ENCODE results near the gene LRG1. TPM values are rescaled to one million over a fixed set of nuclear protein-coding genes. Genes with fewer than 3 reads are reported as not detected.

LRG1 gene
- total and polyA plus RNA-seq, 9 of the 15 experiments (the other 6 are each of a cell fraction or from before 2014, with no cell fraction given), result 1.5 to 11.9 (median 8.7) TPM

GRCh38 chr19:4554717-4555116, 14.9 kb upstream of the LRG1 start:
- TF ChIP-seq MYNN (IDR thresholded peaks at IDR 0.05), result peak; percentile 99
- TF ChIP-seq MYNN (CRISPR knock-in tag; IDR thresholded peaks at IDR 0.05), result peak; percentile 92
- TF ChIP-seq BCOR (IDR thresholded peaks at IDR 0.05), result peak; percentile 64
- no peak for TF ChIP-seq TOE1 (IDR thresholded peaks at IDR 0.05; ENCODE audit: borderline replicate concordance)
- TF ChIP-seq TOE1 (CRISPR knock-in tag; IDR thresholded peaks at IDR 0.05; ENCODE audit: borderline replicate concordance, low read depth), result no peak
- TF ChIP-seq KDM1A (IDR thresholded peaks at IDR 0.05), result peak in 1 of 2 experiments; percentile 32; a peak in 1 of 4 replicates
- no peak for TF ChIP-seq ZNF592 (IDR thresholded peaks at IDR 0.05)
- TF ChIP-seq ARNT (IDR thresholded peaks at IDR 0.05), result no peak
- TF ChIP-seq RBM25 (IDR thresholded peaks at IDR 0.05; ENCODE audit: low read depth, low read length, severe bottlenecking), result peak; percentile 54
- TF ChIP-seq ZNF830 (CRISPR knock-in tag; IDR thresholded peaks at IDR 0.05), result no peak
- no peak for TF ChIP-seq BRF1 (IDR thresholded peaks at IDR 0.05; ENCODE audit: borderline replicate concordance, extremely low read depth, insufficient read length)

More at GRCh38 chr19:4554717-4555116, 14.9 kb upstream of the LRG1 start:
- FAIRE-seq (no peak), ATAC-seq (no peak), DNase-seq (ENCODE audit: extremely low read depth in 1 of 4, low spot score in 3 of 4) (no peak)
- POLR2A ChIA-PET, result interaction anchor here (0.6 kb wide), 1 partner anchor 13 kb away, joined by 3 read pairs; no protein-coding TSS in a partner anchor
- no peak overlapping the region for H2AFZ ChIP-seq (ENCODE audit: low read depth, low read length)
- CTCF ChIA-PET (ENCODE audit: low intra/inter-chr PET ratio), result no interaction called here
- H3K9me1 ChIP-seq (ENCODE audit: control insufficient read depth, insufficient read depth, low read length), result no peaks in the 10 kb centered on the region
- H3K79me2 ChIP-seq (ENCODE audit: control insufficient read depth, insufficient read depth, low read length), result no peaks in the 10 kb centered on the region
- WGBS (ENCODE audit: insufficient coverage, low coverage, missing lambda C conversion rate), result 22% methylated on average over 6 of the region's 7 CpGs
- intact Hi-C loops (cut with micrococcal nuclease) (loop anchor here (5.0 kb wide), 1 partner anchor 83 kb away; the partner anchor contains the start of gene TNFAIP8L1), in situ Hi-C loops (cut with MboI) (no loop called here)
- H3K36me3 ChIP-seq (ENCODE audit: control insufficient read depth, insufficient read depth, low read length), result no peaks in the 10 kb centered on the region
- no peaks in the 10 kb centered on the region for H3K27me3 ChIP-seq (ENCODE audit: control insufficient read depth in 2 of 2, insufficient read depth in 2 of 2, low read length in 2 of 2)
- no peak overlapping the region for H3K4me2 ChIP-seq (ENCODE audit: insufficient read depth, low read length)
- H4K20me1 ChIP-seq (replicated peaks; ENCODE audit: control insufficient read depth, insufficient read depth, low read length), result no peaks in the 10 kb centered on the region
- no peaks in the 10 kb centered on the region for H3K9me3 ChIP-seq (replicated peaks; ENCODE audit: control insufficient read depth, insufficient read depth, low read depth, low read length)
- no peak overlapping the region for H3K4me3 ChIP-seq
- H3K4me1 ChIP-seq (replicated peaks in 1 of 2; ENCODE audit: control insufficient read depth in 2 of 2, insufficient read depth in 2 of 2, low read length in 2 of 2), result peaks cover 11 to 60% of the 10 kb centered on the region in 2 experiments
- no peak overlapping the region for H3K27ac ChIP-seq (ENCODE audit: extremely low read depth, low read depth, low read length)
- BruUV-seq (replicated peaks), result no TSS peak
- H3K9ac ChIP-seq (ENCODE audit: insufficient read depth in 1 of 2, low read depth in 2 of 2, low read length in 2 of 2), result no peak overlapping the region; a peak in 1 of 4 replicates
